Urothelium cell line (cell line): ENCODE measurements around the gene PRMT7.

ENCODE experiments used
- DNase-seq: peaks from one replicate; pipeline ENCODE4 v3.0.0; 2011; ENCODE audit warnings: low spot score, mixed read lengths
- FAIRE-seq: peaks from 2 replicates; lab custom pipeline; 2011; peaks lifted over from hg19 to GRCh38; lab: Jason Lieb, UNC

Gene PRMT7

GRCh38 chr16:68361485-68361884, 50.7 kb downstream of the PRMT7 start:
- DNase-seq: no peak
- FAIRE-seq: no peak

- DNase-seq (no peak), FAIRE-seq (no peak)
These were observed 51.6 kb downstream of the PRMT7 start for GRCh38 chr16:68362262-68362913.

GRCh38 chr16:68362947-68363657, 52.3 kb downstream of the PRMT7 start:
- DNase-seq (no peak), FAIRE-seq (no peak)

GRCh38 chr16:68363658-68364521, 53.1 kb downstream of the PRMT7 start:
- DNase-seq (no peak), FAIRE-seq (no peak)

- FAIRE-seq: no peak
- DNase-seq: no peak
These were observed 53.8 kb downstream of the PRMT7 start for GRCh38 chr16:68364561-68364998.

GRCh38 chr16:68365167-68365817, 54.5 kb downstream of the PRMT7 start:
- DNase-seq (no peak), FAIRE-seq (no peak)

GRCh38 chr16:68366062-68366461, 55.2 kb downstream of the PRMT7 start:
- no peak for DNase-seq
- FAIRE-seq: no peak

- FAIRE-seq: no peak
- peak; percentile 38 for DNase-seq
These were observed 56.2 kb downstream of the PRMT7 start for GRCh38 chr16:68367030-68367429.

GRCh38 chr16:68367440-68367839, 56.6 kb downstream of the PRMT7 start:
- DNase-seq (no peak), FAIRE-seq (no peak)

GRCh38 chr16:68367891-68368290, 57.1 kb downstream of the PRMT7 start:
- DNase-seq (no peak), FAIRE-seq (no peak)

GRCh38 chr16:68368301-68368888, 57.6 kb downstream of the PRMT7 start:
- DNase-seq (no peak), FAIRE-seq (no peak)

GRCh38 chr16:68369168-68369567, 58.3 kb downstream of the PRMT7 start:
- FAIRE-seq (no peak), DNase-seq (no peak)

- no peak for FAIRE-seq
- no peak for DNase-seq
These were observed 59.1 kb downstream of the PRMT7 start for GRCh38 chr16:68369697-68370580.

- FAIRE-seq: no peak
- DNase-seq: no peak
These were observed 59.9 kb downstream of the PRMT7 start for GRCh38 chr16:68370581-68371275.

- DNase-seq: no peak
- FAIRE-seq: no peak
These were observed 60.4 kb downstream of the PRMT7 start for GRCh38 chr16:68371276-68371651.

GRCh38 chr16:68371706-68372380, 61.0 kb downstream of the PRMT7 start:
- FAIRE-seq (no peak), DNase-seq (no peak)

GRCh38 chr16:68372381-68372720, 61.5 kb downstream of the PRMT7 start:
- DNase-seq: no peak
- no peak for FAIRE-seq

GRCh38 chr16:68372806-68373205, 62.0 kb downstream of the PRMT7 start:
- no peak for DNase-seq
- FAIRE-seq: no peak
